Measurements from ENCODE around the gene COPB2.

Gene COPB2

GRCh38 chr3:139309061-139309591 lies 80.3 kb downstream of the COPB2 start (continued):
- no peak for TF ChIP-seq ZNF623 (tag by site-specific recombination; IDR thresholded peaks at IDR 0.05)
- TF ChIP-seq ELK4 (IDR thresholded peaks at IDR 0.05; ENCODE audit: borderline replicate concordance, low read depth, low read length): no peak
- no peak for TF ChIP-seq PRDM1 (tag by site-specific recombination; IDR thresholded peaks at IDR 0.05)
- TF ChIP-seq ZNF10 (tag by site-specific recombination; IDR thresholded peaks at IDR 0.05): no peak
- TF ChIP-seq ZFP69B (tag by site-specific recombination; IDR thresholded peaks at IDR 0.05): no peak

DNA sequence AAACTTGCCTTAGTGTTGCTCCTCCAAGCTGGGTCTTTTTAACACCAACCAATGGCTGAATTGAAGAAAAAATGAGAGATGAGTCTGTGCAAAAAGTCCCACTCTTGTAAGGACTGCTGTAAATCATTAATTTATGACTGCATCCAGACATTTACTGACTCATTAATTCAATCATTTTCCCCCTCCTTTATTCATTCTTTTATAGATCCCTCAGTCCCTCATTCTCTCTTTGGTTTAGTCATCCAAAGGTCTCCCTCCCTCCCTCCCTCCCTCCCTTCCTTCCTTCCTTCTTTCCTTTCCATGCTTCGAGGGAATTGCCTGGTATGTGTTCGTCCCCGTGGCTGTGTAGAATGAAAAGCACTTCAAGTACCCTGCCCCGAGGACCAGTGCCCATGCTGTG lies 80.9 kb downstream of the COPB2 start:
- ChIA-PET POLR2A (no interaction called here), CTCF (no interaction called here)
- Histone ChIP-seq H3K4me1 (ENCODE audit: control insufficient read depth, insufficient read depth, low read length) (no peaks in the 10 kb centered on the region), H3K4me3 (ENCODE audit: low read depth, low read length) (no peak overlapping the region), H3K9me3 (ENCODE audit: control insufficient read depth, insufficient read depth, low read depth, low read length) (no peaks in the 10 kb centered on the region), H3K36me3 (ENCODE audit: control insufficient read depth in 2 of 2, insufficient read depth in 1 of 2, low read length in 2 of 2) (no peaks in the 10 kb centered on the region), H3K27ac (ENCODE audit: extremely low read depth, low read depth, low read length) (no peak overlapping the region)
- TF ChIP-seq OVOL3 (tag by site-specific recombination; IDR thresholded peaks at IDR 0.05) (no peak), MYNN (tag by site-specific recombination; IDR thresholded peaks at IDR 0.05; ENCODE audit: borderline replicate concordance) (no peak), ZNF529 (tag by site-specific recombination; IDR thresholded peaks at IDR 0.05; ENCODE audit: insufficient replicate concordance) (no peak), GLIS1 (tag by site-specific recombination; IDR thresholded peaks at IDR 0.05) (no peak), ZNF202 (tag by site-specific recombination; IDR thresholded peaks at IDR 0.05; ENCODE audit: borderline replicate concordance) (no peak), ZNF664 (tag by site-specific recombination; IDR thresholded peaks at IDR 0.05) (no peak), ZNF18 (tag by site-specific recombination; IDR thresholded peaks at IDR 0.05) (no peak), ZNF521 (tag by site-specific recombination; IDR thresholded peaks at IDR 0.05) (no peak), KLF17 (tag by site-specific recombination; IDR thresholded peaks at IDR 0.05) (no peak), YY1 (tag by site-specific recombination; IDR thresholded peaks at IDR 0.05) (no peak), TRIM28 (IDR thresholded peaks at IDR 0.05; ENCODE audit: borderline replicate concordance, low read length) (no peak)
- TF ChIP-seq, protein P1, sequence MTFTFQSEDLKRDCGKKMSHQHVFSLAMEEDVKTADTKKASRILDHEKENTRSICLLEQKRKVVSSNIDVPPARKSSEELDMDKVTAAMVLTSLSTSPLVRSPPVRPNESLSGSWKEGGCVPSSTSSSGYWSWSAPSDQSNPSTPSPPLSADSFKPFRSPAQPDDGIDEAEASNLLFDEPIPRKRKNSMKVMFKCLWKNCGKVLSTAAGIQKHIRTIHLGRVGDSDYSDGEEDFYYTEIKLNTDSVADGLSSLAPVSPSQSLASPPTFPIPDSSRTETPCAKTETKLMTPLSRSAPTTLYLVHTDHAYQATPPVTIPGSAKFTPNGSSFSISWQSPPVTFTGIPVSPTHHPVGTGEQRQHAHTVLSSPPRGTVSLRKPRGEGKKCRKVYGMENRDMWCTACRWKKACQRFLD (tag by site-specific recombination; IDR thresholded peaks at IDR 0.05): no peak
- TF ChIP-seq, protein P2, sequence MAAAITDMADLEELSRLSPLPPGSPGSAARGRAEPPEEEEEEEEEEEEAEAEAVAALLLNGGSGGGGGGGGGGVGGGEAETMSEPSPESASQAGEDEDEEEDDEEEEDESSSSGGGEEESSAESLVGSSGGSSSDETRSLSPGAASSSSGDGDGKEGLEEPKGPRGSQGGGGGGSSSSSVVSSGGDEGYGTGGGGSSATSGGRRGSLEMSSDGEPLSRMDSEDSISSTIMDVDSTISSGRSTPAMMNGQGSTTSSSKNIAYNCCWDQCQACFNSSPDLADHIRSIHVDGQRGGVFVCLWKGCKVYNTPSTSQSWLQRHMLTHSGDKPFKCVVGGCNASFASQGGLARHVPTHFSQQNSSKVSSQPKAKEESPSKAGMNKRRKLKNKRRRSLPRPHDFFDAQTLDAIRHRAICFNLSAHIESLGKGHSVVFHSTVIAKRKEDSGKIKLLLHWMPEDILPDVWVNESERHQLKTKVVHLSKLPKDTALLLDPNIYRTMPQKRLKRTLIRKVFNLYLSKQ (tag by site-specific recombination; IDR thresholded peaks at IDR 0.05; ENCODE audit: borderline replicate concordance): no peak
- TF ChIP-seq, protein P3, sequence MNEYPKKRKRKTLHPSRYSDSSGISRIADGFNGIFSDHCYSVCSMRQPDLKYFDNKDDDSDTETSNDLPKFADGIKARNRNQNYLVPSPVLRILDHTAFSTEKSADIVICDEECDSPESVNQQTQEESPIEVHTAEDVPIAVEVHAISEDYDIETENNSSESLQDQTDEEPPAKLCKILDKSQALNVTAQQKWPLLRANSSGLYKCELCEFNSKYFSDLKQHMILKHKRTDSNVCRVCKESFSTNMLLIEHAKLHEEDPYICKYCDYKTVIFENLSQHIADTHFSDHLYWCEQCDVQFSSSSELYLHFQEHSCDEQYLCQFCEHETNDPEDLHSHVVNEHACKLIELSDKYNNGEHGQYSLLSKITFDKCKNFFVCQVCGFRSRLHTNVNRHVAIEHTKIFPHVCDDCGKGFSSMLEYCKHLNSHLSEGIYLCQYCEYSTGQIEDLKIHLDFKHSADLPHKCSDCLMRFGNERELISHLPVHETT (tag by site-specific recombination; IDR thresholded peaks at IDR 0.05): no peak

Data from HEK293 (cell line).